Neural cell (in vitro differentiated cells): Measurements from ENCODE around the gene VPS37B.

ENCODE experiments used
- EP300 ChIP-seq: fragments of 450-650 bp; conservative IDR thresholded peaks from 2 replicates; pipeline ENCODE4 v1.6.1; 2014; ENCODE audit warnings: antibody characterized with exemption, mild to moderate bottlenecking, moderate library complexity; ENCODE audit not compliant: poor library complexity, severe bottlenecking
- EZH2 ChIP-seq: fragments of 200-600, 300-800 bp; shearing (Covaris generic), sonication (generic); IDR thresholded peaks from 2 replicates; pipeline ENCODE4 v1.6.1; 2014; ENCODE audit warnings: antibody characterized with exemption, low read length, borderline replicate concordance, mild to moderate bottlenecking; ENCODE audit not compliant: insufficient read depth, poor library complexity, severe bottlenecking
- POLR2AphosphoS5 ChIP-seq: IDR thresholded peaks from 2 replicates; pipeline ENCODE4 v1.6.1; 2012
- RAD21 ChIP-seq: fragments of 450-650 bp; conservative IDR thresholded peaks from 2 replicates; pipeline ENCODE4 v1.6.1; 2014; ENCODE audit warnings: antibody characterized with exemption, mild to moderate bottlenecking, moderate library complexity
- SMC3 ChIP-seq: fragments of 450-650 bp; conservative IDR thresholded peaks from 2 replicates; pipeline ENCODE4 v1.6.1; 2014; ENCODE audit warnings: antibody characterized with exemption, mild to moderate bottlenecking, moderate library complexity; ENCODE audit not compliant: poor library complexity
- TAF1 ChIP-seq: IDR thresholded peaks from 2 replicates; pipeline ENCODE4 v1.6.1; 2012; ENCODE audit warnings: low read depth
- TF ChIP-seq, protein P1 (sequence below): fragments of 450-650 bp; IDR thresholded peaks from 2 replicates; pipeline ENCODE4 v1.5.1; 2014; ENCODE audit warnings: antibody characterized with exemption, mild to moderate bottlenecking, moderate library complexity; ENCODE audit not compliant: poor library complexity, severe bottlenecking
- TF ChIP-seq, protein P2 (sequence below): IDR thresholded peaks from 2 replicates; pipeline ENCODE4 v1.6.1; 2012; ENCODE audit warnings: borderline replicate concordance

DNA sequence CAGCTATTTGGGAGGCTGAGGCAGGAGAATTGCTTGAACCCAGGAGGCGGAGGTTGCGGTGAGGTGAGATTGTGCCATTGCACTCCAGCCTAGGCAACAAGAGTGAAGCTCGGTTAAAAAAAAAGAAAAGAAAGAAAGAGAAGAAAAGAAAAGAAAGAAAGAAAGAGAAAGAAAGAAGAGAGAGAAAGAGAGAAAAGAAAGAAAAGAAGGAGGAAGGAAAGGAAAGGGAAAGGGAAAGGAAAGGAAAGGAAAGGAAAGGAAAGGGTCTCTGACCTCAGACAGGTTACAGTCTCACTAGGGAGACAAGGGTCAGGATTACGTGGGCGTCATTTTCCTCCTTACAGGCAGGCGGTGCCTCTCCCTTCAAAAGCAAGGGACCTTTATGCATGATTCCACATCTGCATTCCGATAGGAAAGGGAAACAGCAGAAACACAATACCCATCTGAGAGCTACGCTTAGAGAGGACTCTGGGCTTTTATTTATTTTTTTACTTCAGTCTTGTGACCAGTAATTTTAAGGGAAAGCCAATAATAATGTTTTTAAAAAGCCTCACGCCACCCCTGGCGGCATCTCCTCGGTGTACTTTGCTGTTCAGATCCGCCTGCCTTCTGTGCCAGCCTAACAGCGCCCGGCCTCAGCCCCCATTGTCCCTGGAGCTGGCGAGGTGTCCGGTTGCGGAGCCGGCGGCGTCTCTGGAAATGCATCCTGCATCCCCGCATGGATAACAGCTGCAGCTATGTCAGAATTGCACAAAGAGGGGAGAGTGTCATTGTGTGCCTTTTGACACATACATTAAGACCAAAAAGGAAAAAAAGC is 61.6 kb downstream of the VPS37B start:
- peak; percentile 82 for TF ChIP-seq POLR2AphosphoS5
- peak; percentile 51 for TF ChIP-seq SMC3
- TF ChIP-seq EZH2 = no peak
- TF ChIP-seq, protein P1, sequence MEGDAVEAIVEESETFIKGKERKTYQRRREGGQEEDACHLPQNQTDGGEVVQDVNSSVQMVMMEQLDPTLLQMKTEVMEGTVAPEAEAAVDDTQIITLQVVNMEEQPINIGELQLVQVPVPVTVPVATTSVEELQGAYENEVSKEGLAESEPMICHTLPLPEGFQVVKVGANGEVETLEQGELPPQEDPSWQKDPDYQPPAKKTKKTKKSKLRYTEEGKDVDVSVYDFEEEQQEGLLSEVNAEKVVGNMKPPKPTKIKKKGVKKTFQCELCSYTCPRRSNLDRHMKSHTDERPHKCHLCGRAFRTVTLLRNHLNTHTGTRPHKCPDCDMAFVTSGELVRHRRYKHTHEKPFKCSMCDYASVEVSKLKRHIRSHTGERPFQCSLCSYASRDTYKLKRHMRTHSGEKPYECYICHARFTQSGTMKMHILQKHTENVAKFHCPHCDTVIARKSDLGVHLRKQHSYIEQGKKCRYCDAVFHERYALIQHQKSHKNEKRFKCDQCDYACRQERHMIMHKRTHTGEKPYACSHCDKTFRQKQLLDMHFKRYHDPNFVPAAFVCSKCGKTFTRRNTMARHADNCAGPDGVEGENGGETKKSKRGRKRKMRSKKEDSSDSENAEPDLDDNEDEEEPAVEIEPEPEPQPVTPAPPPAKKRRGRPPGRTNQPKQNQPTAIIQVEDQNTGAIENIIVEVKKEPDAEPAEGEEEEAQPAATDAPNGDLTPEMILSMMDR = peak; percentile 63
- TF ChIP-seq EP300 = peak; percentile 42
- peak; percentile 34 for TF ChIP-seq RAD21
- TF ChIP-seq, protein P2, sequence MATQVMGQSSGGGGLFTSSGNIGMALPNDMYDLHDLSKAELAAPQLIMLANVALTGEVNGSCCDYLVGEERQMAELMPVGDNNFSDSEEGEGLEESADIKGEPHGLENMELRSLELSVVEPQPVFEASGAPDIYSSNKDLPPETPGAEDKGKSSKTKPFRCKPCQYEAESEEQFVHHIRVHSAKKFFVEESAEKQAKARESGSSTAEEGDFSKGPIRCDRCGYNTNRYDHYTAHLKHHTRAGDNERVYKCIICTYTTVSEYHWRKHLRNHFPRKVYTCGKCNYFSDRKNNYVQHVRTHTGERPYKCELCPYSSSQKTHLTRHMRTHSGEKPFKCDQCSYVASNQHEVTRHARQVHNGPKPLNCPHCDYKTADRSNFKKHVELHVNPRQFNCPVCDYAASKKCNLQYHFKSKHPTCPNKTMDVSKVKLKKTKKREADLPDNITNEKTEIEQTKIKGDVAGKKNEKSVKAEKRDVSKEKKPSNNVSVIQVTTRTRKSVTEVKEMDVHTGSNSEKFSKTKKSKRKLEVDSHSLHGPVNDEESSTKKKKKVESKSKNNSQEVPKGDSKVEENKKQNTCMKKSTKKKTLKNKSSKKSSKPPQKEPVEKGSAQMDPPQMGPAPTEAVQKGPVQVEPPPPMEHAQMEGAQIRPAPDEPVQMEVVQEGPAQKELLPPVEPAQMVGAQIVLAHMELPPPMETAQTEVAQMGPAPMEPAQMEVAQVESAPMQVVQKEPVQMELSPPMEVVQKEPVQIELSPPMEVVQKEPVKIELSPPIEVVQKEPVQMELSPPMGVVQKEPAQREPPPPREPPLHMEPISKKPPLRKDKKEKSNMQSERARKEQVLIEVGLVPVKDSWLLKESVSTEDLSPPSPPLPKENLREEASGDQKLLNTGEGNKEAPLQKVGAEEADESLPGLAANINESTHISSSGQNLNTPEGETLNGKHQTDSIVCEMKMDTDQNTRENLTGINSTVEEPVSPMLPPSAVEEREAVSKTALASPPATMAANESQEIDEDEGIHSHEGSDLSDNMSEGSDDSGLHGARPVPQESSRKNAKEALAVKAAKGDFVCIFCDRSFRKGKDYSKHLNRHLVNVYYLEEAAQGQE = peak; percentile 95
- TF ChIP-seq TAF1 = peak; percentile 94
